GM19043 (cell line): ENCODE measurements around the gene PIM2.

Experiments
- ATAC-seq: cut with Tn5 transposase; IDR thresholded peaks from one replicate; pipeline ENCODE4 v1.9.1; 2021; ENCODE audit warnings: low read depth; ENCODE audit not compliant: unreplicated experiment

The PIM2 gene

GRCh38 chrX:48936429-48937053, 17.7 kb upstream of the PIM2 start:
- no peak for ATAC-seq

- no peak for ATAC-seq
Measured at GRCh38 chrX:48935301-48935670, 16.5 kb upstream of the PIM2 start.

- no peak for ATAC-seq
Measured at GRCh38 chrX:48934581-48935300, 15.9 kb upstream of the PIM2 start.

- ATAC-seq, result no peak
Measured at GRCh38 chrX:48933757-48934156, 14.9 kb upstream of the PIM2 start.

GRCh38 chrX:48927736-48928382, 9.0 kb upstream of the PIM2 start:
- ATAC-seq, result no peak

GRCh38 chrX:48927123-48927522, 8.3 kb upstream of the PIM2 start:
- ATAC-seq, result no peak

GRCh38 chrX:48924270-48924669, 5.4 kb upstream of the PIM2 start:
- ATAC-seq, result no peak

- ATAC-seq, result no peak
Measured at GRCh38 chrX:48923771-48924170, 4.9 kb upstream of the PIM2 start.

- ATAC-seq, result no peak
Measured at GRCh38 chrX:48920718-48921104, 1.9 kb upstream of the PIM2 start.

- ATAC-seq, result no peak
Measured at GRCh38 chrX:48919947-48920717, 1.3 kb upstream of the PIM2 start.

GRCh38 chrX:48919360-48919841, 577 bp upstream of the PIM2 start:
- ATAC-seq, result no peak

- no peak for ATAC-seq
Measured at GRCh38 chrX:48918301-48918642, 552 bp downstream of the PIM2 start.

- no peak for ATAC-seq
Measured at GRCh38 chrX:48917139-48918001, 1.5 kb downstream of the PIM2 start.

- ATAC-seq, result no peak
Measured at GRCh38 chrX:48914593-48915493, 4.0 kb downstream of the PIM2 start.

GRCh38 chrX:48913605-48914366, 5.0 kb downstream of the PIM2 start:
- ATAC-seq, result no peak

GRCh38 chrX:48911412-48912182, 7.2 kb downstream of the PIM2 start, which contains the start of gene SLC35A2:
SLC35A2 (minus strand) TSS chrX:48911646; CDS start chrX:48911636, 10 bp downstream.
- ATAC-seq, result peak; percentile 63

GRCh38 chrX:48910926-48911411, 7.9 kb downstream of the PIM2 start:
- no peak for ATAC-seq
